K562 (cell line): ENCODE measurements around the gene RAB4B. TPM values are rescaled to one million over a fixed set of nuclear protein-coding genes. Genes with fewer than 3 reads are reported as not detected.

Experiments used
- ATAC-seq: fragments of 200-7000 bp; cut with Tn5 transposase; 3 replicates; pipeline ENCODE4 v1.9.1; 2020; ENCODE audit warnings: moderate library complexity
- BruUV-seq: library from RNA; stranded (reverse); fragments of 400-500 nt; replicated peaks from 2 replicates; lab custom pipeline; 2021; lab: Mats Ljungman, UMichigan
- CTCF ChIA-PET: fragments of 300-600 bp; formaldehyde crosslinking; extraction: SDS; loops from one replicate; lab custom pipeline; 2021; ENCODE audit warnings: low intra/inter-chr PET ratio; lab: Yijun Ruan, JAX
- POLR2A ChIA-PET: fragments of 300-600, 350-650 bp; sonication (Branson Sonifier 250); formaldehyde crosslinking; extraction: SDS; loops from one replicate; lab custom pipeline; 2021; ENCODE audit warnings: antibody characterized with exemption, inconsistent platforms; lab: Yijun Ruan, JAX
- DNase-seq, 4 experiments: peaks; one replicate each; pipeline versions ENCODE4 v3.0.0 to v3.0.0-alpha.2; 2011 to 2018; ENCODE audit warnings: low spot score in 3 of 4, mixed read lengths in 3 of 4; ENCODE audit errors: extremely low read depth in 1 of 4
- FAIRE-seq: peaks from 2 replicates; lab custom pipeline; 2011; peaks lifted over from hg19 to GRCh38; lab: Jason Lieb, UNC
- H2AFZ ChIP-seq: 2 replicates; pipeline ENCODE4 v1.6.0; 2011; ENCODE audit warnings: low read depth, low read length, control low read depth, inconsistent platforms
- H3K27ac ChIP-seq: fragments of 200-600 bp; 3 replicates; pipeline ENCODE4 v1.8.0; 2011; ENCODE audit warnings: low read depth, mild to moderate bottlenecking, control low read depth, inconsistent platforms, low read length, moderate library complexity, mixed read lengths; ENCODE audit errors: extremely low read depth
- H3K27me3 ChIP-seq, 2 experiments: fragments of 300-600 bp in 1 of 2; 2 replicates in 1 of 2; 3 replicates in 1 of 2; pipeline versions ENCODE4 v1.6.0 to v1.8.0; 2011; ENCODE audit warnings: inconsistent platforms in 2 of 2, low read length in 2 of 2, mild to moderate bottlenecking in 1 of 2, mixed read lengths in 1 of 2, moderate library complexity in 1 of 2; ENCODE audit not compliant: control insufficient read depth in 2 of 2, insufficient read depth in 2 of 2
- H3K36me3 ChIP-seq: fragments of 300-600 bp; 3 replicates; pipeline ENCODE4 v1.8.0; 2011; ENCODE audit warnings: mild to moderate bottlenecking, low read length, inconsistent platforms; ENCODE audit not compliant: control insufficient read depth, insufficient read depth
- H3K4me1 ChIP-seq, 2 experiments: fragments of 200-600 bp in 1 of 2; replicated peaks in 1 of 2; 2 replicates in 1 of 2; 3 replicates in 1 of 2; pipeline versions ENCODE4 v1.5.1 to v1.8.0; 2011; ENCODE audit warnings: inconsistent platforms in 2 of 2, low read length in 2 of 2, mild to moderate bottlenecking in 1 of 2, mixed read lengths in 1 of 2, moderate library complexity in 1 of 2; ENCODE audit not compliant: control insufficient read depth in 2 of 2, insufficient read depth in 2 of 2
- H3K4me2 ChIP-seq: 2 replicates; pipeline ENCODE4 v1.6.1; 2011; ENCODE audit warnings: low read length, control low read depth, inconsistent platforms, mixed read lengths; ENCODE audit not compliant: insufficient read depth
- H3K4me3 ChIP-seq: fragments of 200-600 bp; sonication (generic), shearing (Covaris generic); 2 replicates; pipeline ENCODE4 v1.5.1; 2016; ENCODE audit warnings: control low read depth, inconsistent platforms
- H3K79me2 ChIP-seq: fragments of 200-600 bp; 3 replicates; pipeline ENCODE4 v1.8.0; 2011; ENCODE audit warnings: low read length, inconsistent platforms; ENCODE audit not compliant: control insufficient read depth, insufficient read depth
- H3K9ac ChIP-seq, 2 experiments: 2 replicates each; pipeline versions ENCODE4 v1.6.0 to v1.6.1; 2011; ENCODE audit warnings: low read depth in 2 of 2, low read length in 2 of 2, control low read depth in 1 of 2, inconsistent platforms in 1 of 2, mild to moderate bottlenecking in 1 of 2, mixed read lengths in 1 of 2; ENCODE audit not compliant: insufficient read depth in 1 of 2
- H3K9me1 ChIP-seq: one replicate; pipeline ENCODE4 v1.6.0; 2011; ENCODE audit warnings: inconsistent platforms, mild to moderate bottlenecking, low read length, moderate library complexity; ENCODE audit not compliant: control insufficient read depth, insufficient read depth
- H3K9me3 ChIP-seq: replicated peaks from 2 replicates; pipeline ENCODE4 v1.5.1; 2011; ENCODE audit warnings: low read depth, low read length, inconsistent platforms; ENCODE audit not compliant: control insufficient read depth, insufficient read depth
- H4K20me1 ChIP-seq: replicated peaks from 2 replicates; pipeline ENCODE4 v1.6.1; 2011; ENCODE audit warnings: low read length, inconsistent platforms, mixed read lengths; ENCODE audit not compliant: control insufficient read depth, insufficient read depth
- ATF4 ChIP-seq: fragments of 450-650 bp; formaldehyde crosslinking; IDR thresholded peaks from 2 replicates; pipeline ENCODE4 v1.4.0; 2022; ENCODE audit warnings: mild to moderate bottlenecking, moderate library complexity
- CHCHD3 ChIP-seq: fragments of 250-450 bp; sonication (Bioruptor Pico); IDR thresholded peaks from 2 replicates; pipeline ENCODE4 v2.1.2; 2022; ENCODE audit warnings: mild to moderate bottlenecking
- HOMEZ ChIP-seq: fragments of 250-450 bp; sonication (Bioruptor Pico); IDR thresholded peaks from 2 replicates; pipeline ENCODE4 v1.4.0; 2020; ENCODE audit warnings: mild to moderate bottlenecking, moderate library complexity
- UBTF ChIP-seq, 2 experiments: IDR thresholded peaks; 2 replicates each; pipeline ENCODE4 v1.6.1; 2012; ENCODE audit warnings: improper control_type of control experiment in 2 of 2, low read depth in 2 of 2, low read length in 2 of 2, borderline replicate concordance in 1 of 2
- XRCC4 ChIP-seq: IDR thresholded peaks from one replicate; pipeline ENCODE4 v1.6.1; 2011; ENCODE audit not compliant: insufficient read depth, insufficient read length; ENCODE audit errors: extremely low read depth
- ZNF583 ChIP-seq: fragments of 250-450 bp; sonication (Bioruptor Pico); IDR thresholded peaks from 2 replicates; pipeline ENCODE4 v1.4.0; 2020
- WGBS: fragments of 100-300 bp; shearing (Covaris generic); methylation state at CpG from one replicate; pipeline ENCODE4 v1.1.6; 2016; ENCODE audit warnings: low coverage, mixed read lengths; ENCODE audit not compliant: insufficient coverage; ENCODE audit errors: missing lambda C conversion rate; 5-methylcytosine and 5-hydroxymethylcytosine counted together
- in situ Hi-C: fragments of 300-500 bp; cut with MboI; formaldehyde crosslinking; loops from 4 replicates; pipeline ENCODE4 v1.15.0; 2018; ENCODE audit warnings: inconsistent platforms, mixed read lengths
- intact Hi-C: fragments of 100-400 bp; cut with micrococcal nuclease; formaldehyde crosslinking; loops from 2 replicates; pipeline ENCODE4 v1.14.2; 2022
- polyA plus RNA-seq, 8 experiments: library from polyadenylated mRNA; depleted of rRNA in 4 of 8; stranded (reverse) in 5 of 8; unstranded in 3 of 8; fragments of >200 nt; fragmentation: Nextera tagmentation in 2 of 8; fragmentation: Illumina TruSeq in 1 of 8; extraction: Ambion mirVana in 2 of 8; extraction: Trizol in 1 of 8; gene quantifications; 2 replicates each; pipeline versions ENCODE4 v1.2.1 to v1.2.3, GENCODE V29; 2011 to 2014; ENCODE audit warnings: inconsistent platforms in 1 of 8, missing spikeins in 1 of 8
- total RNA-seq, 7 experiments: library from RNA; depleted of rRNA in 6 of 7; stranded (reverse); fragments of >200 nt in 6 of 7; fragmentation: Illumina TruSeq in 2 of 7; extraction: Trizol in 2 of 7; gene quantifications; 2 replicates each; pipeline versions ENCODE4 v1.2.1 to v1.2.3, GENCODE V29; 2011 to 2021; ENCODE audit warnings: low replicate concordance in 1 of 7

RAB4B gene
- total and polyA plus RNA-seq, 9 of the 15 experiments (the other 6 are each of a cell fraction or from before 2014, with no cell fraction given): 0.28 to 20.4 (median 9.0) TPM

GRCh38 chr19:40791349-40791748, 13.3 kb downstream of the RAB4B start:
- H3K79me2 ChIP-seq: no peaks in the 10 kb centered on the region
- in situ Hi-C loops: no loop called here
- no peaks in the 10 kb centered on the region for H3K27me3 ChIP-seq
- 88% methylated on average over 6 of the region's 7 CpGs for WGBS
- H3K4me1 ChIP-seq: peaks cover 0 to 9% of the 10 kb centered on the region in 2 experiments; a peak in 2 of 5 replicates
- H3K4me3 ChIP-seq: no peak overlapping the region
- H4K20me1 ChIP-seq: no peaks in the 10 kb centered on the region
- CTCF ChIA-PET: no interaction called here
- H3K27ac ChIP-seq: no peak overlapping the region
- no peaks in the 10 kb centered on the region for H3K9me3 ChIP-seq
- H3K9me1 ChIP-seq: no peaks in the 10 kb centered on the region
- ATAC-seq (no peak), DNase-seq (no peak), FAIRE-seq (no peak)
- H3K4me2 ChIP-seq: no peak overlapping the region
- H3K36me3 ChIP-seq: no peaks in the 10 kb centered on the region
- no peak overlapping the region for H2AFZ ChIP-seq
- no peak for TF ChIP-seq UBTF (IDR thresholded peaks at IDR 0.05; ENCODE audit: borderline replicate concordance in 1 of 2, low read depth in 2 of 2, low read length in 2 of 2)
- no peak for TF ChIP-seq XRCC4
- no peak for TF ChIP-seq CHCHD3 (CRISPR knock-in tag)
- no peak for TF ChIP-seq HOMEZ (CRISPR knock-in tag)
- TF ChIP-seq ATF4 (CRISPR knock-in tag): no peak
- no peak for TF ChIP-seq ZNF583 (CRISPR knock-in tag)
- TF ChIP-seq, all 486 proteins: peak for 0
- H3K9ac ChIP-seq: peak overlapping the region in 1 of 2 experiments; percentile 58; a peak in 2 of 4 replicates
- intact Hi-C loops: no loop called here
- POLR2A ChIA-PET: interaction anchor here (0.6 to 1.9 kb wide), 3 partner anchors 12 to 18 kb away, joined by 3 to 11 read pairs (median 4); partner anchors contain the start of gene RAB4B
- no TSS peak for BruUV-seq
